ENCODE results near the gene CDHR5.

- TF ChIP-seq POLR2A (IDR thresholded peaks at IDR 0.05) (no peak), CTCF (IDR thresholded peaks at IDR 0.05) (no peak)
Measured at GRCh38 chr11:612961-613300, 11.8 kb downstream of the CDHR5 start.

Measured in testis (tissue), 2 donors.